K562 (cell line): Measurements from ENCODE around the gene SH3GL3. TPM values are rescaled to one million over a fixed set of nuclear protein-coding genes. Genes with fewer than 3 reads are reported as not detected.

Experiments used
- BCL6 ChIP-seq: fragments of 250-450 bp; sonication (Bioruptor Pico); IDR thresholded peaks from 2 replicates; pipeline ENCODE4 v1.4.0; 2020
- CEBPG ChIP-seq, 3 experiments: fragments of 200-800 bp in 1 of 3; sonication (Bioruptor generic) in 1 of 3; sonication (generic) in 1 of 3; formaldehyde crosslinking in 1 of 3; IDR thresholded peaks in 2 of 3; conservative IDR thresholded peaks in 1 of 3; 2 replicates each; pipeline versions ENCODE4 v1.6.1 to v1.8.0; 2016 to 2022; ENCODE audit warnings: missing compliant biosample characterization in 2 of 3, missing genetic modification characterization in 2 of 3, mild to moderate bottlenecking in 1 of 3, missing genetic modification reagents in 1 of 3
- CTCFL ChIP-seq: IDR thresholded peaks from 2 replicates; pipeline ENCODE4 v1.6.1; 2011; ENCODE audit warnings: borderline replicate concordance, low read depth, mild to moderate bottlenecking, moderate library complexity, low read length; ENCODE audit not compliant: insufficient read depth, poor library complexity, severe bottlenecking
- FOXK2 ChIP-seq, 2 experiments: fragments of 450-650 bp; IDR thresholded peaks in 1 of 2; conservative IDR thresholded peaks in 1 of 2; 2 replicates each; pipeline ENCODE4 v1.6.1; 2016; ENCODE audit warnings: low read depth in 2 of 2, mild to moderate bottlenecking in 1 of 2
- MEF2A ChIP-seq: IDR thresholded peaks from 2 replicates; pipeline ENCODE4 v1.6.1; 2011; ENCODE audit warnings: low read depth, mild to moderate bottlenecking, low read length, moderate library complexity; ENCODE audit not compliant: control insufficient read depth
- MITF ChIP-seq: IDR thresholded peaks from 2 replicates; pipeline ENCODE4 v1.6.1; 2014; ENCODE audit warnings: antibody characterized with exemption
- NCOR1 ChIP-seq: fragments of 450-650 bp; IDR thresholded peaks from 2 replicates; pipeline ENCODE4 v1.6.1; 2016; ENCODE audit warnings: mild to moderate bottlenecking, moderate library complexity
- NFE2 ChIP-seq: IDR thresholded peaks from 2 replicates; pipeline ENCODE4 v1.6.1; 2014; ENCODE audit warnings: antibody characterized with exemption, low read depth
- NR2C1 ChIP-seq, 2 experiments: fragments of 450-650 bp; IDR thresholded peaks; 2 replicates each; pipeline ENCODE4 v1.6.1; 2017; ENCODE audit warnings: mild to moderate bottlenecking in 2 of 2, antibody characterized with exemption in 1 of 2, inconsistent platforms in 1 of 2, missing compliant biosample characterization in 1 of 2, missing genetic modification characterization in 1 of 2
- PRPF4 ChIP-seq: fragments of 200-400 bp; formaldehyde crosslinking; IDR thresholded peaks from one replicate; pipeline ENCODE4 v1.6.1; 2017; ENCODE audit warnings: low read length, low read depth, mild to moderate bottlenecking; ENCODE audit not compliant: insufficient read depth, poor library complexity, severe bottlenecking
- RAD51 ChIP-seq: fragments of 450-650 bp; IDR thresholded peaks from 2 replicates; pipeline ENCODE4 v1.7.1; 2016; ENCODE audit warnings: low read depth, mild to moderate bottlenecking, borderline replicate concordance
- RBM17 ChIP-seq: fragments of 200-400 bp; formaldehyde crosslinking; IDR thresholded peaks from 2 replicates; pipeline ENCODE4 v1.6.1; 2017; ENCODE audit warnings: low read depth, mild to moderate bottlenecking, low read length, borderline replicate concordance
- RHOXF2B ChIP-seq: fragments of 250-450 bp; sonication (Bioruptor Pico); conservative IDR thresholded peaks from 2 replicates; pipeline ENCODE4 v1.5.1; 2021
- STAT5B ChIP-seq: fragments of 250-450 bp; sonication (Bioruptor Pico); IDR thresholded peaks from 2 replicates; pipeline ENCODE4 v1.8.0; 2021; ENCODE audit warnings: mild to moderate bottlenecking, inconsistent platforms
- TBP ChIP-seq: optimal IDR thresholded peaks from 2 replicates; pipeline ENCODE3; 2011; ENCODE audit warnings: low read depth, low read length, improper control_type of control experiment
- TOE1 ChIP-seq, 2 experiments: fragments of 450-650 bp in 1 of 2; sonication (generic) in 1 of 2; formaldehyde crosslinking in 1 of 2; IDR thresholded peaks; 2 replicates each; pipeline versions ENCODE4 v1.7.1 to v1.8.0; 2016 to 2022; ENCODE audit warnings: borderline replicate concordance in 2 of 2, mild to moderate bottlenecking in 2 of 2, antibody characterized with exemption in 1 of 2, inconsistent platforms in 1 of 2, low read depth in 1 of 2, missing genetic modification reagents in 1 of 2, moderate library complexity in 1 of 2
- USF2 ChIP-seq: sonication (generic); formaldehyde crosslinking; IDR thresholded peaks from 2 replicates; pipeline ENCODE4 v1.5.0; 2020; ENCODE audit warnings: missing genetic modification reagents
- ZNF140 ChIP-seq: fragments of 250-450 bp; sonication (Bioruptor Pico); IDR thresholded peaks from 2 replicates; pipeline ENCODE4 v1.8.0; 2021; ENCODE audit warnings: moderate library complexity, mild to moderate bottlenecking, inconsistent platforms
- ZNF431 ChIP-seq: sonication (generic); formaldehyde crosslinking; IDR thresholded peaks from 2 replicates; pipeline ENCODE4 v1.8.0; 2022; ENCODE audit warnings: mild to moderate bottlenecking, missing genetic modification reagents
- ZNF512 ChIP-seq: IDR thresholded peaks from 2 replicates; pipeline ENCODE4 v1.6.1; 2016; ENCODE audit warnings: missing genetic modification characterization, missing compliant biosample characterization
- ZNF830 ChIP-seq: fragments of 250-450 bp; sonication (Bioruptor Pico); IDR thresholded peaks from 2 replicates; pipeline ENCODE4 v1.5.0; 2021; ENCODE audit warnings: mild to moderate bottlenecking
- ZSCAN32 ChIP-seq: fragments of 450-650 bp; formaldehyde crosslinking; IDR thresholded peaks from 2 replicates; pipeline ENCODE4 v1.4.0; 2020; ENCODE audit warnings: mild to moderate bottlenecking, moderate library complexity
- polyA plus RNA-seq, 8 experiments: library from polyadenylated mRNA; depleted of rRNA in 4 of 8; stranded (reverse) in 5 of 8; unstranded in 3 of 8; fragments of >200 nt; fragmentation: Nextera tagmentation in 2 of 8; fragmentation: Illumina TruSeq in 1 of 8; extraction: Ambion mirVana in 2 of 8; extraction: Trizol in 1 of 8; gene quantifications; 2 replicates each; pipeline versions ENCODE4 v1.2.1 to v1.2.3, GENCODE V29; 2011 to 2014; ENCODE audit warnings: inconsistent platforms in 1 of 8, missing spikeins in 1 of 8
- total RNA-seq, 7 experiments: library from RNA; depleted of rRNA in 6 of 7; stranded (reverse); fragments of >200 nt in 6 of 7; fragmentation: Illumina TruSeq in 2 of 7; extraction: Trizol in 2 of 7; gene quantifications; 2 replicates each; pipeline versions ENCODE4 v1.2.1 to v1.2.3, GENCODE V29; 2011 to 2021; ENCODE audit warnings: low replicate concordance in 1 of 7

Gene SH3GL3
- total and polyA plus RNA-seq, 9 of the 15 experiments (the other 6 are each of a cell fraction or from before 2014, with no cell fraction given): 3.9 to 16.0 (median 9.7) TPM

GRCh38 chr15:83457149-83457548 lies 10.0 kb downstream of the SH3GL3 start (continued):
- TF ChIP-seq TOE1 (IDR thresholded peaks at IDR 0.05; ENCODE audit: borderline replicate concordance) (0 out of 2 replicates have a peak, but pooled peaks have one; percentile 35), TOE1 (CRISPR knock-in tag; IDR thresholded peaks at IDR 0.05; ENCODE audit: borderline replicate concordance, low read depth) (no peak), ZNF140 (CRISPR knock-in tag) (no peak), ZNF431 (CRISPR knock-in tag) (no peak), CTCFL (no peak), CEBPG (CRISPR knock-in tag; IDR thresholded peaks at IDR 0.05) (no peak), CEBPG (tag; conservative IDR thresholded peaks at IDR 0.05 in 1 of 2, IDR thresholded peaks at IDR 0.05 in 1 of 2) (no peak), BCL6 (CRISPR knock-in tag) (no peak), ZSCAN32 (no peak), RHOXF2B (CRISPR knock-in tag) (no peak), NCOR1 (no peak), FOXK2 (conservative IDR thresholded peaks at IDR 0.05 in 1 of 2, IDR thresholded peaks at IDR 0.05 in 1 of 2; ENCODE audit: low read depth in 2 of 2) (no peak), RAD51 (peak; percentile 53; the same call in 1 of the 2 replicates), MEF2A (no peak), USF2 (CRISPR knock-in tag) (peak; percentile 52), RBM17 (no peak), PRPF4 (no peak), STAT5B (CRISPR knock-in tag) (no peak), NFE2 (peak; percentile 39; the same call in 1 of the 2 replicates), NR2C1 (IDR thresholded peaks at IDR 0.05) (peak; percentile 75), NR2C1 (tag; IDR thresholded peaks at IDR 0.05) (peak; percentile 43; the same call in 1 of the 2 replicates), ZNF830 (CRISPR knock-in tag) (no peak), TBP (peak; percentile 12), ZNF512 (tag) (no peak), MITF (no peak)
